ENCODE measurements around the gene KLHL41. TPM values are rescaled to one million over a fixed set of nuclear protein-coding genes. Genes with fewer than 3 reads are reported as not detected.

Gene KLHL41
- total RNA-seq, 2 experiments from 2014 or later, result 0.46 TPM; not detected in 1

- Mint-ChIP-seq H3K4me3 (peak overlapping the region; percentile 87), H3K9me3 (ENCODE audit: low read depth) (no peaks in the 10 kb centered on the region), H3K4me1 (peaks cover 14% of the 10 kb centered on the region), H3K36me3 (ENCODE audit: low read depth) (peaks cover 6% of the 10 kb centered on the region), H3K27me3 (no peaks in the 10 kb centered on the region), H3K27ac (peak overlapping the region; percentile 1)
- CTCF ChIA-PET, result interaction anchor here (0.7 to 1.5 kb wide), 10 partner anchors 9 to 453 kb away, joined by 3 to 12 read pairs (median 3); no protein-coding TSS in a partner anchor
- POLR2A ChIA-PET, result interaction anchor here (0.6 kb wide), 2 partner anchors 349 to 588 kb away, joined by 3 read pairs; no protein-coding TSS in a partner anchor
- ATAC-seq (no peak), DNase-seq (no peak)
- intact Hi-C loops (cut with DNase I, micrococcal nuclease), result loop anchor here in 1 of 2 experiments (1.0 to 5.0 kb wide), 3 partner anchors 94 to 214 kb away; partner anchors contain the start of genes CFAP210, FASTKD1, LRP2 and PHOSPHO2
These were observed 30.7 kb upstream of the KLHL41 start for GRCh38 chr2:169478745-169479256.

DNA sequence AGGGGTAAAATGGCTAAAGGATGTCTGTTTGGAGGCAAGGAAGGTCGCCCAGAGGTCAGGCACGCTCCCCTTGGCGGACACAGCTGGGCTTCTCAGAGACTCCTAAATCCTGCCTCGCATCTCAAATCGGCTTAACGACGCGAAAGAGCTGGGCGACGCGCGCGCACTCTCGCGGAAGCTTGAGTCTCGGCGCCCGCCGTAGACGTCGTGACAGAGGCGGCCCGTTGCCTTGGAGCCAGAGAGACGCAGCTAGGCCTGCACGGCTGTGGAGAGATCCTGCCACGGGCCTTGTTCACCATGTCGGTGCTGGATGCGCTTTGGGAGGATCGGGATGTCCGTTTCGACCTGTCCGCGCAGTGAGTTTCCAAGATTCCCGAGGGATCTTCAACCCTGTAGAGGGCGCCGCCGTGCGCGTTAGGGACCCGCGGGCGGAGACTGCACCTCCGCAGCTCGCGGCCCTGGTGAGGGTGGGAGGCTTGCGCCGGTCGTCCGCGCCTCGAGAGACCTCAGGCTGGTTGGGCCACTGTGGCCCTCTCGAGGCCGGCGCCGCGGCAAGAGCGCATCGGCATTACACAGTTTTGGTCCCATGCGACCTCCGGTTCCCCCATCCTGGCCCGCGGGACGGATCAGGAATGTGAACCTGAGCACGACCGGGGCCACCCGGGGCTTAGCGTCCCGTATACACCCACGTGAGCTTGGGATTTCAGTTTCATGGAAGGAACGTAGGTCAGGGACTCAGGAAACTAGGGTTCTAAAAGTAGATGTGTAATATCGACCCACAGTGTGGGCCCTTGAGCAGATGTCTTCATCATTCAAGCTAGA is 30.0 kb upstream of the KLHL41 start, which contains the start of gene BBS5:
Gene BBS5 (plus strand): TSS at position 238 of the 822 bp plus-strand sequence. CDS start 60 bp downstream, at position 298.
- DNase-seq, result peak; percentile 91
- peaks cover 6% of the 10 kb centered on the region for H3K36me3 Mint-ChIP-seq (ENCODE audit: low read depth)
- CTCF ChIA-PET, result interaction anchor here (0.7 to 1.5 kb wide), 10 partner anchors 9 to 1363 kb away, joined by 3 to 12 read pairs (median 4); no protein-coding TSS in a partner anchor
- intact Hi-C loops (cut with DNase I, micrococcal nuclease), result loop anchor here in 1 of 2 experiments (1.0 to 5.0 kb wide), 3 partner anchors 94 to 213 kb away; partner anchors contain the start of genes CFAP210, FASTKD1, LRP2 and PHOSPHO2
- POLR2A ChIA-PET, result interaction anchor here (0.5 to 0.7 kb wide), 4 partner anchors 129 to 1955 kb away, joined by 3 read pairs; no protein-coding TSS in a partner anchor
- H3K4me3 Mint-ChIP-seq, result peak within 1 kb of the TSS; percentile 87
- peaks cover 14% of the 10 kb centered on the region for H3K4me1 Mint-ChIP-seq
- ATAC-seq, result peak; percentile 99
- H3K27me3 Mint-ChIP-seq, result no peaks in the 10 kb centered on the region
- H3K27ac Mint-ChIP-seq, result peak within 1 kb of the TSS; percentile 55
- H3K9me3 Mint-ChIP-seq (ENCODE audit: low read depth), result no peaks in the 10 kb centered on the region

- Mint-ChIP-seq H3K4me1 (peaks cover 14% of the 10 kb centered on the region), H3K9me3 (ENCODE audit: low read depth) (no peaks in the 10 kb centered on the region), H3K27ac (peak overlapping the region; percentile 55), H3K4me3 (peak overlapping the region; percentile 87), H3K36me3 (ENCODE audit: low read depth) (peaks cover 8% of the 10 kb centered on the region), H3K27me3 (no peaks in the 10 kb centered on the region)
- ChIA-PET POLR2A (interaction anchor here (0.5 to 0.7 kb wide), 2 partner anchors 128 to 1954 kb away, joined by 3 read pairs; no protein-coding TSS in a partner anchor), CTCF (interaction anchor here (0.7 to 1.5 kb wide), 6 partner anchors 8 to 1362 kb away, joined by 3 to 12 read pairs (median 6); no protein-coding TSS in a partner anchor)
- intact Hi-C loops (cut with DNase I, micrococcal nuclease), result no loop called here
- ATAC-seq (no peak), DNase-seq (no peak)
These were observed 29.4 kb upstream of the KLHL41 start for GRCh38 chr2:169480079-169480465.

- intact Hi-C loops (cut with DNase I, micrococcal nuclease), result no loop called here
- Mint-ChIP-seq H3K4me1 (no peaks in the 10 kb centered on the region), H3K4me3 (no peak overlapping the region), H3K36me3 (ENCODE audit: low read depth) (peaks cover 10% of the 10 kb centered on the region), H3K27ac (no peak overlapping the region), H3K27me3 (no peaks in the 10 kb centered on the region), H3K9me3 (ENCODE audit: low read depth) (no peaks in the 10 kb centered on the region)
- CTCF ChIA-PET, result no interaction called here
- ATAC-seq, result no peak
- no peak for DNase-seq
- POLR2A ChIA-PET, result no interaction called here
These were observed 23.8 kb upstream of the KLHL41 start for GRCh38 chr2:169485650-169486138.

GRCh38 chr2:169486487-169486886 is 23.0 kb upstream of the KLHL41 start:
- Mint-ChIP-seq H3K36me3 (ENCODE audit: low read depth) (peaks cover 11% of the 10 kb centered on the region), H3K9me3 (ENCODE audit: low read depth) (no peaks in the 10 kb centered on the region), H3K4me3 (no peak overlapping the region), H3K4me1 (no peaks in the 10 kb centered on the region), H3K27ac (no peak overlapping the region), H3K27me3 (no peaks in the 10 kb centered on the region)
- no peak for DNase-seq
- CTCF ChIA-PET, result interaction anchor here (1.7 kb wide), 1 partner anchor 25 kb away, joined by 3 read pairs; no protein-coding TSS in a partner anchor
- intact Hi-C loops (cut with DNase I, micrococcal nuclease), result no loop called here
- POLR2A ChIA-PET, result no interaction called here
- peak; percentile 51 for ATAC-seq

DNA sequence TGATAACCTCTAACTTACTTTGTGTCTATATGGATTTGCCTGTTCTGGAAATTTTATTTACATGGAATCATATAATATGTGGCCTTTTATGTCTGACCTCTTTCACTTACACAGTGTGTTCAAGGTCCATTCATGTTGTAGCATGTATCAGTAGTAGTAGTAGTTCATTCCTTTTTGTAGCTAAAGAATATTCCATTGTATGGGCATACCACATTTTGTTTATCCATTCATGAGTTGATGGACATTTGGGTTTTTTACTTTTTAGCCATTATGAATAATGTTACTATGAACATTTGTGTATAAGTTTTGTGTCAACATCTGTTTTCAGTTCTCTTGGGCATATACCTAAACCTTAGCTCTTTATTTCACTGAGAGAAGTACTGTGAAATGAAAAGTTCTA is 18.7 kb upstream of the KLHL41 start:
- H3K4me1 Mint-ChIP-seq, result no peaks in the 10 kb centered on the region
- peaks cover 3% of the 10 kb centered on the region for H3K36me3 Mint-ChIP-seq (ENCODE audit: low read depth)
- ChIA-PET POLR2A (no interaction called here), CTCF (no interaction called here)
- no peak overlapping the region for H3K4me3 Mint-ChIP-seq
- DNase-seq, result no peak
- intact Hi-C loops (cut with DNase I, micrococcal nuclease), result no loop called here
- H3K27me3 Mint-ChIP-seq, result no peaks in the 10 kb centered on the region
- H3K9me3 Mint-ChIP-seq (ENCODE audit: low read depth), result no peaks in the 10 kb centered on the region
- no peak for ATAC-seq
- no peak overlapping the region for H3K27ac Mint-ChIP-seq

DNA sequence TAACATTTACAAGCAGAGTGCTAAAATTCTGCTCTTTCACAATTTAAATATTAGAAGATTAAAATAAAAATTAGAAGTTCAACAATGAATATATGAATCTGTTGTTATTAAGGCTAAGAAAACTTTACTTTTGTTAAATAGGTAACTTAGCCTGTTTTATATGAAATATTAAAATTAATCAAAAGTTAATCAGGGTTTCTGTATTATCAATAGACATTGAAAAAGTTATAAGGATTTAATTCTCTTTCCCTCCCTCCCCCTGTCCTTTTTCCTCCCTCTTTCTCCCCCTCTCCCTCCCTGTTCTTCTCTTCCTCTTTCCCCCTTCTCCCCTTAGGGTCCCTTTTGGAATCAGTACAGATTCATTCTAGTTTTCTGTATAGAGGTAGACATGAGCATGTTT is 18.1 kb upstream of the KLHL41 start:
- no peak for DNase-seq
- intact Hi-C loops (cut with DNase I, micrococcal nuclease), result no loop called here
- CTCF ChIA-PET, result no interaction called here
- H3K4me3 Mint-ChIP-seq, result no peak overlapping the region
- H3K36me3 Mint-ChIP-seq (ENCODE audit: low read depth), result peaks cover 3% of the 10 kb centered on the region
- H3K4me1 Mint-ChIP-seq, result no peaks in the 10 kb centered on the region
- no peak for ATAC-seq
- POLR2A ChIA-PET, result no interaction called here
- H3K27me3 Mint-ChIP-seq, result no peaks in the 10 kb centered on the region
- H3K27ac Mint-ChIP-seq, result no peak overlapping the region
- H3K9me3 Mint-ChIP-seq (ENCODE audit: low read depth), result no peaks in the 10 kb centered on the region

- Mint-ChIP-seq H3K9me3 (ENCODE audit: low read depth) (no peaks in the 10 kb centered on the region), H3K27ac (no peak overlapping the region), H3K4me1 (no peaks in the 10 kb centered on the region), H3K36me3 (ENCODE audit: low read depth) (peaks cover 3% of the 10 kb centered on the region), H3K27me3 (no peaks in the 10 kb centered on the region), H3K4me3 (no peak overlapping the region)
- intact Hi-C loops (cut with DNase I, micrococcal nuclease), result no loop called here
- ATAC-seq (no peak), DNase-seq (no peak)
- ChIA-PET POLR2A (no interaction called here), CTCF (interaction anchor here (1.0 kb wide), 1 partner anchor 11 kb away, joined by 4 read pairs; no protein-coding TSS in a partner anchor)
These were observed 16.1 kb upstream of the KLHL41 start for GRCh38 chr2:169493360-169493759.

DNA sequence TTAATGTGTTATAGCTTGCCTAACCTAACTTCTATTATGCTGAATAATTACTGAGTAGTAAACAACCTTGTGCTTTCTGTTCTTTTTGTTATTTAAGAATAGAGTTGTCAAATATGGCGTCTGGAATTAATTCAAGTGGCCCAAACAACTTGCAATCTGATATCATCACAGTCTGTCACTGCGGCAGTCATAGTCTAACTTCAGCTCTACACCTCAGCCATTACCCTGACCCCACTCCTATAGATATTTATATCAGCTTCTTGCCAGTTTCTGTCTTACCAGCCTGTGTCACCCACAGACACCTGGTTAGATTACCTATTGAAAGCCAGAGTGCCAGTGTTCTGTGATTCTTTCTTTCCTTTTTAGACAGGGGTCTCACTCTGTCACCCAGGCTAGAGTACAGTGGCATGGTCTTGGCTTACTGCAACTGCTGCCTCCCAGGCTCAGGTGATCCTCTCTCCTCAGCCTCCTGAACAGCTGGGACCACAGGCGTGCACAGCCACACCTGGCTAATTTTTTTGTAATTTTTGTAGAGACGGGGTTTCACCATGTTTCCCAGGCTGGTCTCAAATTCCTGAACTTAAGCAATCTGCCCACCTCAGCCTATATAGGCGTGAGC is 14.1 kb upstream of the KLHL41 start:
- Mint-ChIP-seq H3K9me3 (ENCODE audit: low read depth) (no peaks in the 10 kb centered on the region), H3K4me1 (no peaks in the 10 kb centered on the region), H3K27ac (no peak overlapping the region), H3K27me3 (no peaks in the 10 kb centered on the region), H3K36me3 (ENCODE audit: low read depth) (peaks cover 3% of the 10 kb centered on the region), H3K4me3 (no peak overlapping the region)
- intact Hi-C loops (cut with DNase I, micrococcal nuclease), result no loop called here
- ATAC-seq (no peak), DNase-seq (no peak)
- POLR2A ChIA-PET, result no interaction called here
- CTCF ChIA-PET, result no interaction called here

GRCh38 chr2:169504651-169505050 is 4.9 kb upstream of the KLHL41 start:
- peaks cover 8% of the 10 kb centered on the region for H3K36me3 Mint-ChIP-seq (ENCODE audit: low read depth)
- no peak overlapping the region for H3K27ac Mint-ChIP-seq
- H3K9me3 Mint-ChIP-seq (ENCODE audit: low read depth), result no peaks in the 10 kb centered on the region
- intact Hi-C loops (cut with DNase I, micrococcal nuclease), result no loop called here
- DNase-seq, result no peak
- no peak for ATAC-seq
- no peak overlapping the region for H3K4me3 Mint-ChIP-seq
- no peaks in the 10 kb centered on the region for H3K27me3 Mint-ChIP-seq
- POLR2A ChIA-PET, result no interaction called here
- CTCF ChIA-PET, result no interaction called here
- peaks cover 6% of the 10 kb centered on the region for H3K4me1 Mint-ChIP-seq

GRCh38 chr2:169507698-169508097 is 1.8 kb upstream of the KLHL41 start:
- intact Hi-C loops (cut with DNase I, micrococcal nuclease), result no loop called here
- no peak for DNase-seq
- ChIA-PET CTCF (no interaction called here), POLR2A (no interaction called here)
- Mint-ChIP-seq H3K36me3 (ENCODE audit: low read depth) (peaks cover 8% of the 10 kb centered on the region), H3K9me3 (ENCODE audit: low read depth) (no peaks in the 10 kb centered on the region), H3K27ac (no peak overlapping the region), H3K4me1 (peaks cover 6% of the 10 kb centered on the region), H3K27me3 (no peaks in the 10 kb centered on the region), H3K4me3 (no peak overlapping the region)
- ATAC-seq, result peak; percentile 53

Measured in activated CD4-positive, alpha-beta T cell treated with anti-CD3 and anti-CD28 coated beads for 36 hours (primary cell).